SK-N-SH treated with all-trans-retinoic acid at 6 μM for 48 hours (cell line): ENCODE results near the gene PLCB3.

Source experiments
- ATAC-seq: fragments of 200-7000 bp; cut with Tn5 transposase; 3 replicates; pipeline ENCODE4 v1.9.1; 2020; ENCODE audit warnings: mild to moderate bottlenecking, moderate library complexity
- ARNTL ChIP-seq: fragments of 450-650 bp; formaldehyde crosslinking; IDR thresholded peaks from 2 replicates; pipeline ENCODE4 v1.5.0; 2020; ENCODE audit warnings: low read depth, mild to moderate bottlenecking, moderate library complexity, borderline replicate concordance
- BACH2 ChIP-seq: fragments of 250-450 bp; sonication (Bioruptor Pico); IDR thresholded peaks from 2 replicates; pipeline ENCODE4 v1.9.0; 2021; ENCODE audit warnings: mild to moderate bottlenecking, borderline replicate concordance
- CSDC2 ChIP-seq: fragments of 250-450 bp; sonication (Bioruptor Pico); IDR thresholded peaks from 2 replicates; pipeline ENCODE4 v1.5.0; 2020; ENCODE audit warnings: mild to moderate bottlenecking, moderate library complexity
- CSRNP3 ChIP-seq: fragments of 250-450 bp; sonication (Bioruptor Pico); IDR thresholded peaks from 2 replicates; pipeline ENCODE4 v1.5.1; 2021; ENCODE audit warnings: mild to moderate bottlenecking, moderate library complexity
- ESRRG ChIP-seq: fragments of 250-450 bp; sonication (Bioruptor Pico); IDR thresholded peaks from 2 replicates; pipeline ENCODE4 v1.6.1; 2021; ENCODE audit warnings: mild to moderate bottlenecking
- GLIS3 ChIP-seq: fragments of 250-450 bp; sonication (Bioruptor Pico); IDR thresholded peaks from 2 replicates; pipeline ENCODE4 v1.5.0; 2020; ENCODE audit warnings: mild to moderate bottlenecking, moderate library complexity
- ISL1 ChIP-seq: fragments of 250-450 bp; sonication (Bioruptor Pico); IDR thresholded peaks from 2 replicates; pipeline ENCODE4 v2.1.2; 2022; ENCODE audit warnings: mild to moderate bottlenecking, moderate library complexity
- OSR1 ChIP-seq: fragments of 250-450 bp; sonication (Bioruptor Pico); IDR thresholded peaks from 2 replicates; pipeline ENCODE4 v1.8.0; 2022; ENCODE audit warnings: moderate library complexity, mild to moderate bottlenecking, inconsistent platforms
- PATZ1 ChIP-seq: fragments of 250-450 bp; sonication (Bioruptor Pico); IDR thresholded peaks from 2 replicates; pipeline ENCODE4 v1.8.0; 2020; ENCODE audit warnings: mild to moderate bottlenecking, moderate library complexity, borderline replicate concordance
- RARB ChIP-seq: fragments of 250-450 bp; sonication (Bioruptor Pico); IDR thresholded peaks from 2 replicates; pipeline ENCODE4 v1.8.0; 2021; ENCODE audit warnings: mild to moderate bottlenecking, moderate library complexity
- SNAI2 ChIP-seq: fragments of 250-450 bp; sonication (Bioruptor Pico); IDR thresholded peaks from 2 replicates; pipeline ENCODE4 v1.5.0; 2020; ENCODE audit warnings: mild to moderate bottlenecking, moderate library complexity
- TCF4 ChIP-seq: fragments of 250-450 bp; sonication (Bioruptor Pico); IDR thresholded peaks from 2 replicates; pipeline ENCODE4 v1.8.0; 2021; ENCODE audit warnings: mild to moderate bottlenecking, moderate library complexity, borderline replicate concordance
- TOX ChIP-seq: fragments of 250-450 bp; sonication (Bioruptor Pico); IDR thresholded peaks from 2 replicates; pipeline ENCODE4 v1.8.0; 2021; ENCODE audit warnings: mild to moderate bottlenecking, moderate library complexity, borderline replicate concordance
- TSHZ2 ChIP-seq: fragments of 250-450 bp; sonication (Bioruptor Pico); IDR thresholded peaks from 2 replicates; pipeline ENCODE4 v1.5.0; 2020; ENCODE audit warnings: mild to moderate bottlenecking, moderate library complexity
- ZC3H10 ChIP-seq: fragments of 250-450 bp; sonication (Bioruptor Pico); IDR thresholded peaks from 2 replicates; pipeline ENCODE4 v1.5.1; 2021; ENCODE audit warnings: mild to moderate bottlenecking, moderate library complexity
- ZFP3 ChIP-seq: fragments of 250-450 bp; sonication (Bioruptor Pico); IDR thresholded peaks from 2 replicates; pipeline ENCODE4 v1.5.0; 2020; ENCODE audit warnings: mild to moderate bottlenecking, moderate library complexity
- ZFP30 ChIP-seq: fragments of 450-650 bp; formaldehyde crosslinking; IDR thresholded peaks from 2 replicates; pipeline ENCODE4 v1.5.0; 2022; ENCODE audit warnings: mild to moderate bottlenecking, moderate library complexity
- ZNF70 ChIP-seq: fragments of 450-650 bp; formaldehyde crosslinking; IDR thresholded peaks from 2 replicates; pipeline ENCODE4 v1.5.0; 2020; ENCODE audit warnings: mild to moderate bottlenecking, moderate library complexity
- ZNF8 ChIP-seq: fragments of 450-650 bp; formaldehyde crosslinking; IDR thresholded peaks from 2 replicates; pipeline ENCODE4 v1.5.0; 2020; ENCODE audit warnings: mild to moderate bottlenecking, moderate library complexity
- TF ChIP-seq, protein P1 (sequence below): fragments of 250-450 bp; sonication (Bioruptor Pico); IDR thresholded peaks from 2 replicates; pipeline ENCODE4 v1.8.0; 2021; ENCODE audit warnings: low read depth, mild to moderate bottlenecking, moderate library complexity, borderline replicate concordance

PLCB3 gene

DNA sequence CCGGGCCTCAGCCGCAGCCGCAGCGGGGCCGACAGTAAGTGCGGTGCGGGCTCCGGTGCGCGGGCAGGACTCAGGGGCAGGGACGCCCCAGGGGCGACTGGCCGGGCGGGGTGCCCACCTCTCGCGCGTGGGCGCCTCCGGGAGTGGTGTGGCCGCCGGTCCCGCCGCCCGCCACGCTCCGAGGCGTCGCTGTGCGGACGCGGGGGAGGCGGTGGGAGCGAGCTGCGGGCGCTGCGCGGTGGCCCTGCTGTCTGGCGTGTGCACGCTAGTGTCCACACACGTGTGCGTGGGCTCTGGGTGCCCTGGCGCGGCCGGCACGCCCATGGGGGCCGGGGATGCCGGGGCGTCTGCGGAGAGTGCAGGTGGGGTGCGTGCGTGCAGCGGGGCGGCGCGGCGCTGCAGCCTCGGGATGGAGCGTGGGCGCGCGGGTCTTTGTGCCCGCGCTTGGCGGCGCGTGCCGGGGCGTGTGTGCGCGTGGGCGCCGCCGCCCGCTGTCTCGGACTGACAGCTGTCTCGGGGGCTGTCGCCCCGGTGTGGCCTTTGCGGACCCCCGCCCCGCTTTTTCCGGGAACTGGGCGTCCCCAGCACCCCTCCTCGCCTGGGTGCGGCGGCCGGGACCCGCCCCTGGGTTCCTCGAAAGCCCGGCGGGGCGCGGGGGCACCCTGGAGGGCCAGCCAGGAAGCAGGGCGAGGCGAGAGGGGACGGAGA, 40.6 kb downstream of the PLCB3 start:
- no peak for TF ChIP-seq TCF4 (CRISPR knock-in tag)
- no peak for TF ChIP-seq ZFP30
- no peak for TF ChIP-seq BACH2 (CRISPR knock-in tag)
- no peak for TF ChIP-seq ZFP3 (CRISPR knock-in tag)
- peak; percentile 10; the same call in 2 of the 3 replicates for ATAC-seq

DNA sequence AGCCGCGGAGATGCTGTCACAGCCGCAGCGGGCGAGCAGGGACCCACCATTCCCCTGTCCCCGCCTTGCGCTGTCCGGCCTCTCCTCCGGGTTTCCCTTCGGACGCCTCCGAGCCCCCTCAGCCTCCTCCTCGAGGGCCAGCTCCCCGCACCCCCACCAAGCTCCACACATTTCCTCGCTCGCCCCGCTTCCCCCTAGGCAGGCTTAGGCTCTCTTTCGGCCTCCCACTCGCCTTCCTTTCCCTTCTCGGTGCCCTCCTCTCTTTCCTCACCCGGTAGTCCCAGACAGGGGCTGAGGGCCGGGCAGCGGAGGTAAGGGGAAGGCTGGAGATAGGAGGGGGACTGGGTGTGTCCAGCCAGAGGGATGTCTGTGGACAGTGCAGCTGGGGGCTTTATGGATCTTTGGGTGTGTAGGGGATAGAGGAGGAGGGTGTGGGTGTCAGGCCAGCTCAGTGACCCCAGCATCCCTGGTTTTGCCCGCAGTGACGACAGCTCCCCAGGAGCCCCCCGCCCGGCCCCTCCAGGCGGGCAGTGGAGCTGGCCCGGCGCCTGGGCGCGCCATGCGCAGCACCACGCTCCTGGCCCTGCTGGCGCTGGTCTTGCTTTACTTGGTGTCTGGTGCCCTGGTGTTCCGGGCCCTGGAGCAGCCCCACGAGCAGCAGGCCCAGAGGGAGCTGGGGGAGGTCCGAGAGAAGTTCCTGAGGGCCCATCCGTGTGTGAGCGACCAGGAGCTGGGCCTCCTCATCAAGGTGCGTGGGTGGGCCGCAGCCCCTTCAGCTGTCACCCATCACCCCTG, 41.3 kb downstream of the PLCB3 start:
- no peak for TF ChIP-seq ISL1 (CRISPR knock-in tag)
- TF ChIP-seq RARB (CRISPR knock-in tag) = no peak
- TF ChIP-seq TSHZ2 (CRISPR knock-in tag) = no peak
- no peak for TF ChIP-seq ZNF70 (CRISPR knock-in tag)
- no peak for TF ChIP-seq GLIS3 (CRISPR knock-in tag)
- no peak for TF ChIP-seq CSDC2 (CRISPR knock-in tag)
- TF ChIP-seq BACH2 (CRISPR knock-in tag) = no peak
- no peak for TF ChIP-seq OSR1 (CRISPR knock-in tag)
- TF ChIP-seq SNAI2 = no peak
- no peak for TF ChIP-seq ZNF8 (CRISPR knock-in tag)
- TF ChIP-seq TCF4 (CRISPR knock-in tag) = no peak
- TF ChIP-seq CSRNP3 (CRISPR knock-in tag) = no peak
- no peak for TF ChIP-seq ARNTL (CRISPR knock-in tag)
- no peak for TF ChIP-seq ESRRG (CRISPR knock-in tag)
- TF ChIP-seq ZFP3 (CRISPR knock-in tag) = no peak
- TF ChIP-seq, protein P1, sequence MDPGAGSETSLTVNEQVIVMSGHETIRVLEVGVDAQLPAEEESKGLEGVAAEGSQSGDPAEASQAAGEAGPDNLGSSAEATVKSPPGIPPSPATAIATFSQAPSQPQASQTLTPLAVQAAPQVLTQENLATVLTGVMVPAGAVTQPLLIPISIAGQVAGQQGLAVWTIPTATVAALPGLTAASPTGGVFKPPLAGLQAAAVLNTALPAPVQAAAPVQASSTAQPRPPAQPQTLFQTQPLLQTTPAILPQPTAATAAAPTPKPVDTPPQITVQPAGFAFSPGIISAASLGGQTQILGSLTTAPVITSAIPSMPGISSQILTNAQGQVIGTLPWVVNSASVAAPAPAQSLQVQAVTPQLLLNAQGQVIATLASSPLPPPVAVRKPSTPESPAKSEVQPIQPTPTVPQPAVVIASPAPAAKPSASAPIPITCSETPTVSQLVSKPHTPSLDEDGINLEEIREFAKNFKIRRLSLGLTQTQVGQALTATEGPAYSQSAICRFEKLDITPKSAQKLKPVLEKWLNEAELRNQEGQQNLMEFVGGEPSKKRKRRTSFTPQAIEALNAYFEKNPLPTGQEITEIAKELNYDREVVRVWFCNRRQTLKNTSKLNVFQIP (CRISPR knock-in tag) = no peak
- no peak for ATAC-seq

DNA sequence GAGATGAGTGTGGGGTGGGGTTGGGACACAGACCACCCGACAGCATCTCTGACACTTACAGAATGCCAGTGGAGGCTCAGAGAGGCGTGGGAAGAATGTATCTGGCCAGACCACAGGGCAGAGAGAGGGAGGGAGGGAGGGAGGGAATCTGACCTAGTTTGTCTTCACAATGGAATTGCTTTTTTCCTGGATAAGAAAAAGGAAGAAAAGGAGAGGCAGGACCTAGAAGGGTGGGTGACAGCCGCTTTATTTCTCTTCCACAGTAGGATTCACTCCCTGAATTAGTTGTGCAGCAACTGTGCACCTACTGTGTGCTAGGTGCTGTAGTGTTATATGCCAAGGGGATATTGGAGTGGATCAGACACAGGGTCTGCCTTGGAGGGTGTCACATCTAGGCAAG, 43.4 kb downstream of the PLCB3 start:
- TF ChIP-seq ZNF8 (CRISPR knock-in tag) = no peak
- ATAC-seq = no peak

DNA sequence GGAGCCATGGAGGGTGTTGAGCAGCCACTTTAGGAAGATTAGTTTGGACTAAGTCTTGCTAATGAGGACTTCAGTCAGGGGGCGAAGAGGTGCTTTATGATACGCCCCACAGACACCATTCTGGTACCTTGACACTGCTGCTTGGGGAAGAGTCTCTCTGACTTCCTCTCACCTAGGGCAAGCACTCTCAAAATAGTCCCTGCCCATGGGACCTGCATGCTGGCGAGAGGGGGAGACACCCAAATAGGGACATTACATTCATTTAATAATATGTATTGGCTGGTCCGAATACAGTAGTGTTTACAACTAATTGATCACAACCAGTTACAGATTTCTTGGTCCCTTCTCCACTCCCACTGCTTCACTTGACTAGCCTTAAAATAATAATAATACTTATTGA, 44.4 kb downstream of the PLCB3 start:
- ATAC-seq = no peak
- TF ChIP-seq BACH2 (CRISPR knock-in tag) (no peak), TOX (CRISPR knock-in tag) (no peak), TCF4 (CRISPR knock-in tag) (no peak), ZFP3 (CRISPR knock-in tag) (no peak), TSHZ2 (CRISPR knock-in tag) (no peak), RARB (CRISPR knock-in tag) (no peak), ISL1 (CRISPR knock-in tag) (no peak), ZFP30 (no peak), GLIS3 (CRISPR knock-in tag) (no peak), ESRRG (CRISPR knock-in tag) (no peak), OSR1 (CRISPR knock-in tag) (no peak), PATZ1 (CRISPR knock-in tag) (no peak), CSRNP3 (CRISPR knock-in tag) (no peak), ZNF70 (CRISPR knock-in tag) (no peak), ZC3H10 (CRISPR knock-in tag) (no peak)
